Measurements from ENCODE around the gene SRSF5.

Gene SRSF5

GRCh38 chr14:69818758-69819191 lies 51.8 kb downstream of the SRSF5 start:
- Mint-ChIP-seq H3K27me3 (ENCODE audit: low read depth) (peaks cover 20% of the 10 kb centered on the region), H3K36me3 (ENCODE audit: low read depth) (no peaks in the 10 kb centered on the region), H3K27ac (no peak overlapping the region), H3K4me1 (no peaks in the 10 kb centered on the region), H3K4me3 (no peak overlapping the region), H3K9me3 (no peaks in the 10 kb centered on the region)
- peak; percentile 84 to 87 (median 84) for TF ChIP-seq CTCF (IDR thresholded peaks at IDR 0.05; ENCODE audit: unreplicated experiment in 3 of 3)

- Mint-ChIP-seq H3K9me3 (no peaks in the 10 kb centered on the region), H3K36me3 (ENCODE audit: low read depth) (no peaks in the 10 kb centered on the region), H3K4me1 (no peaks in the 10 kb centered on the region), H3K4me3 (no peak overlapping the region), H3K27me3 (ENCODE audit: low read depth) (peaks cover 18% of the 10 kb centered on the region), H3K27ac (no peak overlapping the region)
- TF ChIP-seq CTCF (IDR thresholded peaks at IDR 0.05; ENCODE audit: unreplicated experiment in 3 of 3), result no peak
These were observed 52.7 kb downstream of the SRSF5 start for GRCh38 chr14:69819607-69820006.

GRCh38 chr14:69820991-69821390 lies 54.0 kb downstream of the SRSF5 start:
- Mint-ChIP-seq H3K27me3 (ENCODE audit: low read depth) (peaks cover 18% of the 10 kb centered on the region), H3K9me3 (peaks cover 3% of the 10 kb centered on the region), H3K36me3 (ENCODE audit: low read depth) (no peaks in the 10 kb centered on the region), H3K4me3 (no peak overlapping the region), H3K27ac (no peak overlapping the region), H3K4me1 (no peaks in the 10 kb centered on the region)
- TF ChIP-seq CTCF (IDR thresholded peaks at IDR 0.05; ENCODE audit: unreplicated experiment in 3 of 3), result no peak

Measured in nephron (organoid).